Dedifferentiated amniotic fluid mesenchymal stem cell (primary cell): Measurements from ENCODE around the gene GMDS.

ENCODE experiments used
- DNase-seq: peaks from one replicate; pipeline ENCODE4 v3.0.0-alpha.2; 2016; ENCODE audit errors: extremely low spot score

Gene GMDS

DNA sequence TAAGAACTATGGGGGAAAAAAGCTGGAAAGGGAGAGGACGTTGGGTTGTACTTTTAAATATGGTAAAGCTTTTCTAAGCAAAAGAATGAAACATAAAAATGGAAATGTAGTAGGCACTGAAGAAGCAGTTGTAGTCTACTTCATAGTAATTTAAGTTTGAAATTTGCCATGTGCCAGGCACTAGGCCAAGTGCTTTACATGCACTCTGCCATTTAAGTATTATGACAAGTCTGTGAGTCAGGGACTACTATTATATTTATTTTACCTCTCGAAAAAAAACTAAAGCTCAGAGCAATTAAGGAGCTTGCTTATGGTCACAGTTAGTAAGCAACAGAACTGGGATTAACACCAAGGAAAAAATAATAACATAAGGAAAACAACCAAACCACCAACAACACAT is 257.8 kb downstream of the GMDS start:
- peak; percentile 51 for DNase-seq

- no peak for DNase-seq
These were observed 258.8 kb downstream of the GMDS start for GRCh38 chr6:1986454-1987243.

- no peak for DNase-seq
These were observed 260.9 kb downstream of the GMDS start for GRCh38 chr6:1984346-1984994.

DNA sequence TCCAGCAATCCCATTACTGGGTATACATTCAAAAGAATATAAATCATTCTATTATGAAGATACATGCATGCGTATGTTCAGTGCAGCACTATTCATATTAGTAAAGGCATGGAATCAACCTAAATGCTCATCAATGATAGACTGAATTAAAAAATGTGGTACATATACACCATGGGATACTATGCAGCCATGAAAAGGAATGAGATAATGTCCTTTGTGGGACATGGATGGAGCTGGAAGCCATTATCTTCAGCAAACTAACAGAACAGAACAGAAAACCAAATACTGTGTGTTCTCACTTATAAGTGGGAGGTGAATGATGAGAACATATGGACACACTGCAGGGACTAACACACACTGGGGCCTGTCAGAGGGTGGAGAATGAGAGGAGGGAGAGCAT is 261.6 kb downstream of the GMDS start:
- DNase-seq, result no peak

- DNase-seq, result no peak
These were observed 272.4 kb downstream of the GMDS start for GRCh38 chr6:1972962-1973361.

- DNase-seq, result no peak
These were observed 273.8 kb downstream of the GMDS start for GRCh38 chr6:1971612-1972011.

DNA sequence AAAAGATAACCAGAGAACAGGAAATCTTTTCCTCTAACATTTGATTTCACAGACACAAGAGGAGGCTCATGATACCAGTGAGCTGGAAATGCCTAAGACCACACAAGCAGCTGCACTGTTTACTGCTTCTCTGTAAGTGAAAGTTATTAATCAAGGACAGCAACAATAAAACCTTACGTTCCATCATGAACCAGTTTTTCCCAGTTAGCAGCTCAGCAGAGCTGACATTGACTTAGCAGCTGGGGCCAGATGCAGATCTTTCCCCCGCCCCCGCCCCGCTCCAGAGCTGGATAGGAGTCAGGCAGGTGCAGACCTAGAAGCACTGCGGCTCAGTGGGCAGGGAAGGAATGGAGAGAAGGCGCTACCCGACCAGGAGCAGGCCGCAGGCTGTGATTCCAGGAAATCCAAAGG is 275.2 kb downstream of the GMDS start:
- DNase-seq, result no peak

GRCh38 chr6:1966713-1967112 is 278.7 kb downstream of the GMDS start:
- DNase-seq, result no peak

- no peak for DNase-seq
These were observed 279.7 kb downstream of the GMDS start for GRCh38 chr6:1965596-1966224.

- DNase-seq, result no peak
These were observed 281.8 kb downstream of the GMDS start for GRCh38 chr6:1963596-1963995.

DNA sequence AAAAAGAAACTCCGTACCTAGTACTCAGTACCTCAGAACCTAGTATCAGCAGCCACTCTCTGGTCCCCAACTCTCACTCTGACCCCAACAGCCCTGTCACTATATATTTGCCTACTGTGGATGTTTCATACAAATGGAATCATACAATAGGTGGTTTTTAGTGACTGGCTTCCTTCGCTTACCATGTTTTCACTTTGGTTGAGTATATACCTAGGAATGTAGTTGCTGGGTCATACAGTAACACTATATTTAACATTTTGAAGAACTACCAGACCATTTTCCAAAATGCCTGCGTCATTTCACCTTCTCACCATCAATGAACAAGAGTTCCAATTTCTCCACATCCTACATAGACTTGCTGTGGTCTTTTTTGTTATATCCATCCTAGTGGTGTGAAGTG is 283.2 kb downstream of the GMDS start:
- no peak for DNase-seq

DNA sequence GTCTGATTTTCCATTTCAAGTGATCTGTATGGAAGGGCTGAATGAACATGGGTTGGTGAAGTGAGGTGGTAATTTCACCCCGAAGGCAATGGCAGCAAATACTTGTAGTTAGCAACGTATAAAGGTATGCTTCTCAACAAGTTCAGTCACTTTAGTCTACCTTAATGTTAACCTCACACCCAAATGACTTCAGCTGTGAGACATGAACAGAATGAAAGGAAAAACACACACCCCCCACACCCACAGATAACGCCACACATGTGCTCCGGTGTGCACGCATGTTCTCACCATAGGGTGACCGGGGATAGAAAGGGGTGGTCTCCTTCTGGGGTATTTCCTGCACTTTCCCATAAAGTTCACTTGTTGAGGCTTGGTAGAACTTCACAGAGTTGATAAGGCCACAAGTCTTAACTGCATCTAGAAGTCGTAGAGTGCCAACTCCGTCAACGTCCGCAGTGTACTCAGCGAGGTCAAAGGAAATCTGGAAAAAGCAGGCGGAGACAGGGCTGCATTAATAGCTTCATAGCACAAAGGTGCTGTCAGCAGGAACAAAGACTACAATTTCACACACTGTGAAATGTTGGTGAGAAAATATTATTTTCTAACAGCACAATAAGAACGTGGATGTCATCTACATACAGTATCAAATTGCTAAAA is 284.8 kb downstream of the GMDS start:
- no peak for DNase-seq

- DNase-seq, result no peak
These were observed 287.1 kb downstream of the GMDS start for GRCh38 chr6:1958257-1958656.

DNA sequence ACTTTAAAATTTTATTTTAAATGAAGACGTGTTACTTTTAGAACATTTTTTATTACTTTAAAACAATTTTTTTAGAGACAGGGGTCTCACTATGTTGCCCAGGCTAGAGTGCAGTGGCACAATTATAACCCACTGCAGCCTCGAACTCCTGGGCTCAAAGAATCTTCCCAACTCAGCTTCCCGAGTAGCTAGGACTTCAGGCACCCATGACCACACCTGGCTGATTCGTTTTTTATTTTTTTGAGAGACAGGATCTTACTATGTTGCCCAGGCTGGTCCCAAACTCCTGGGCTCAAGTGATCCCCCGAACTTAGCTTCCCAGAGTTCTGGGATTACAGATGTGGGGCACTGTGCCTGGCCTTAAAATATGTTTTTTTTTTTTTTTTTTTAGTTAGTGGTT is 287.7 kb downstream of the GMDS start:
- no peak for DNase-seq

GRCh38 chr6:1952740-1953360 is 292.6 kb downstream of the GMDS start:
- peak; percentile 90 for DNase-seq

DNA sequence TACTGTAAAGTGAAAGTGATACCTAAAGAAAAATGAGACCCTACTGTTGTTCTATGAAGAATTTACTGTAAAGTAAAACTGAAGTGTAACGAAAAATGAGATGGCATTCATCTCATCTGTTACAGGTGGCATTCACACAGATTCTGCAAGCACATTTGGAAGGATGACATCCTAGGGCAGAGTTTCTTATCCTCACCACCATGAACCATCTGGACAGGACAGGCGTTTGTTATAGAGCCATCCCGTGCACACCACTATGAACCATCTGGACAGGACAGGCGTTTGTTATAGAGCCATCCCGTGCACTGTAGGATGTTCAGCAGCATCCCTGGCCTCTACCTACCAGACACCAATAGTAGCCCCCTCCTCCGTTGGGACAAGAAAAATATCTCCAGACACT is 294.8 kb downstream of the GMDS start:
- no peak for DNase-seq

- DNase-seq, result no peak
These were observed 295.9 kb downstream of the GMDS start for GRCh38 chr6:1949538-1949937.

DNA sequence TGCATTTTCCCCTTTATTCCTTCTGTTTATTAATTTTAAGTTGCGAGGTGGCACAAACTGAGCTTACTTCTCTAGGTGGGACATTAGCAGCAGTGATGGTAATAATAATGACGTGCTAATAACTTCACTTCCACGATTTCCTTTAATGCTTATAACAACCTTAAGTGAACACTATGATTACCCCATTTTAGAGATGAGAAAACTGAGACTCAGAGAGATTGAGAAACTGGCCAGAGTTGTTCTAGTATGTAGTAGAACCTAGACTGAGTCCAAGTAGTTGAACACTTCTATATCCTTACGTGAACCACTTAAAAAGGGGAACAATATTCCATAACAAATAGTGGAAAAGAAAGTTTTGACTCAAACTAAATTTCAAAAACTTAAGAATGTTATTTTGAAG is 297.5 kb downstream of the GMDS start:
- DNase-seq, result no peak

- no peak for DNase-seq
These were observed 298.8 kb downstream of the GMDS start for GRCh38 chr6:1946583-1946982.

- no peak for DNase-seq
These were observed 300.1 kb downstream of the GMDS start for GRCh38 chr6:1945235-1945832.

- no peak for DNase-seq
These were observed 302.6 kb downstream of the GMDS start for GRCh38 chr6:1942834-1943233.

DNA sequence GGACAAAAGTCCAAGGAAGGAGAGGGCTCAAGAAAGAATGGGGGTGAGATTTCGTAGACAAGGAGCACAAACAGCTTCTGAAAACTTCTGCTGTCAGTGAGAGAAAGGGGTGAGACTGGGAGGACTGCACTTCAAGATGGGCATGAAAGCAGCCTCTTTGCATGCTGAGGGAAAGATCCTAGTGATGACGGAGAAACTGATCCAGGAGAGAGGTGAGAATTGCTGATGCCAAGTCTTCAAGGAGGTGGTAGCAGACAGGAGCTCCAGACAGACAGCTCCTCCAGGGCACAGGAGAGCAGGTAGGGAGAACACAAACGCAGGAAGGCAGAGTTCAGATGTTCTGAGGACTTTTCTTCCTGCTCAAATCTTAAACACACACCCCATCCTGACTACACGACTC is 303.9 kb downstream of the GMDS start:
- no peak for DNase-seq
